ENCODE measurements around the gene PARVA.

The PARVA gene

GRCh38 chr11:12454782-12455181, 77.4 kb downstream of the PARVA start:
- TF ChIP-seq MYC (IDR thresholded peaks at IDR 0.05; ENCODE audit: low read depth, low read length): no peak
- no peak for TF ChIP-seq POLR2A (IDR thresholded peaks at IDR 0.05; ENCODE audit: extremely low read depth, insufficient read length)
- TF ChIP-seq CTCF (IDR thresholded peaks at IDR 0.05; ENCODE audit: low read depth, low read length): no peak
- TF ChIP-seq MAX (IDR thresholded peaks at IDR 0.05; ENCODE audit: low read depth, low read length): no peak
- no peak overlapping the region for H3K4me3 ChIP-seq (ENCODE audit: low read depth, low read length)
- no peak for DNase-seq (ENCODE audit: low read depth)

GRCh38 chr11:12455938-12456337, 78.6 kb downstream of the PARVA start:
- H3K4me3 ChIP-seq (ENCODE audit: low read depth, low read length): no peak overlapping the region
- DNase-seq (ENCODE audit: low read depth): no peak
- no peak for TF ChIP-seq POLR2A (IDR thresholded peaks at IDR 0.05; ENCODE audit: extremely low read depth, insufficient read length)
- TF ChIP-seq MYC (IDR thresholded peaks at IDR 0.05; ENCODE audit: low read depth, low read length): no peak
- no peak for TF ChIP-seq MAX (IDR thresholded peaks at IDR 0.05; ENCODE audit: low read depth, low read length)
- no peak for TF ChIP-seq CTCF (IDR thresholded peaks at IDR 0.05; ENCODE audit: low read depth, low read length)

GRCh38 chr11:12456651-12457579, 79.5 kb downstream of the PARVA start:
- no peak overlapping the region for H3K4me3 ChIP-seq (ENCODE audit: low read depth, low read length)
- DNase-seq (ENCODE audit: low read depth): no peak
- no peak for TF ChIP-seq POLR2A (IDR thresholded peaks at IDR 0.05; ENCODE audit: extremely low read depth, insufficient read length)
- TF ChIP-seq MAX (IDR thresholded peaks at IDR 0.05; ENCODE audit: low read depth, low read length): no peak
- TF ChIP-seq MYC (IDR thresholded peaks at IDR 0.05; ENCODE audit: low read depth, low read length): no peak
- TF ChIP-seq CTCF (IDR thresholded peaks at IDR 0.05; ENCODE audit: low read depth, low read length): no peak

GRCh38 chr11:12458042-12458441, 80.7 kb downstream of the PARVA start:
- no peak overlapping the region for H3K4me3 ChIP-seq (ENCODE audit: low read depth, low read length)
- no peak for TF ChIP-seq CTCF (IDR thresholded peaks at IDR 0.05; ENCODE audit: low read depth, low read length)
- TF ChIP-seq MYC (IDR thresholded peaks at IDR 0.05; ENCODE audit: low read depth, low read length): no peak
- no peak for TF ChIP-seq MAX (IDR thresholded peaks at IDR 0.05; ENCODE audit: low read depth, low read length)
- no peak for TF ChIP-seq POLR2A (IDR thresholded peaks at IDR 0.05; ENCODE audit: extremely low read depth, insufficient read length)
- no peak for DNase-seq (ENCODE audit: low read depth)

- H3K4me3 ChIP-seq (ENCODE audit: low read depth, low read length): no peak overlapping the region
- no peak for DNase-seq (ENCODE audit: low read depth)
- TF ChIP-seq MAX (IDR thresholded peaks at IDR 0.05; ENCODE audit: low read depth, low read length): no peak
- TF ChIP-seq CTCF (IDR thresholded peaks at IDR 0.05; ENCODE audit: low read depth, low read length): no peak
- TF ChIP-seq POLR2A (IDR thresholded peaks at IDR 0.05; ENCODE audit: extremely low read depth, insufficient read length): no peak
- no peak for TF ChIP-seq MYC (IDR thresholded peaks at IDR 0.05; ENCODE audit: low read depth, low read length)
These were observed 82.0 kb downstream of the PARVA start for GRCh38 chr11:12459374-12459773.
